ENCODE results near the gene RIMOC1.

The RIMOC1 gene

DNA sequence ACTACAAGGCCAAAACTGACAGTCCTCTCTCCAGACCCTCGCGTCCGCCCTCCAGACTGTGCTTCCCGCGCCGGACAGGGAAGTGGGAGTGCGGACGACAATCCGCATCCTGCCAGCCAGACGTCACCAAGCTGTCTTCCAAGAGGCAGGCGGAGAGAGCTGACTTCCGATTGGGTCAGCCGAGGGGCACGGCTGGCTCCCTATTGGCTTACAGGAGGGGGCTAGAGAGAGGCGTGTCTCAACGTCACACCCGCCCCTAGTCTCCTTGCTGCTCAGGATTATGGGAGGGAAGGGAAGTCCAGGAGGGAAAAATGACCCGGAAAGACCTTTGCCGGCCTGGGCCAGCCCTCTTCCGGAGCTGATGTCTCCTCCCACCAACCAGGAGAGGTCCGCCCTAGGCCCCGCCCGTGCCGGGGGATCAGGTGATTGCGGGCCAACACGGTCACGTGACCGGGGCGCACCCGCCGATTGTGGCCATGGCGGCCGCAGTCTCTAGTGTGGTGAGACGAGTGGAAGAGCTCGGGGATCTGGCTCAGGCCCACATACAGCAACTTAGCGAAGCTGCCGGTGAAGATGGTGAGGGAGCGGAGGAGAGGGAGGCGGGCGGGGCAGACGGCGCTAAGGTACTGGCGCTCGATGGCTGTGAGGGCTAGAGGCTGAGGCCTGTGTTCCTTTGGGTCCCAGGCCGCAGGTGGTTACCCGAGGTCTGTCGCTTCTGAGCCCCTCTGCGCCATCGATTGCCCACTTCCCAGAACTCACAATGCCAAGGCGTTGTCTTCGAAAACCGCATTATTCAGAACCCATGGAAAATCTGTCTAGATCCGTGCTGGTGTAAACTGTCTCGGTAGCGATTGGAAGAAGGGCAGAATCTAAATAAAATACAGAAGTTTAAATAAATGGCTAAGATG, at the start of gene RIMOC1 (continued):
- peak; percentile 99 for TF ChIP-seq ZNF629 (tag by site-specific recombination; IDR thresholded peaks at IDR 0.05)
- TF ChIP-seq ZNF274 (IDR thresholded peaks at IDR 0.05; ENCODE audit: low read length): no peak
- no peak for TF ChIP-seq ZNF274 (tag by site-specific recombination; IDR thresholded peaks at IDR 0.05; ENCODE audit: borderline replicate concordance)
- TF ChIP-seq ZNF677 (tag by site-specific recombination; IDR thresholded peaks at IDR 0.05): no peak
- TF ChIP-seq, protein P1, sequence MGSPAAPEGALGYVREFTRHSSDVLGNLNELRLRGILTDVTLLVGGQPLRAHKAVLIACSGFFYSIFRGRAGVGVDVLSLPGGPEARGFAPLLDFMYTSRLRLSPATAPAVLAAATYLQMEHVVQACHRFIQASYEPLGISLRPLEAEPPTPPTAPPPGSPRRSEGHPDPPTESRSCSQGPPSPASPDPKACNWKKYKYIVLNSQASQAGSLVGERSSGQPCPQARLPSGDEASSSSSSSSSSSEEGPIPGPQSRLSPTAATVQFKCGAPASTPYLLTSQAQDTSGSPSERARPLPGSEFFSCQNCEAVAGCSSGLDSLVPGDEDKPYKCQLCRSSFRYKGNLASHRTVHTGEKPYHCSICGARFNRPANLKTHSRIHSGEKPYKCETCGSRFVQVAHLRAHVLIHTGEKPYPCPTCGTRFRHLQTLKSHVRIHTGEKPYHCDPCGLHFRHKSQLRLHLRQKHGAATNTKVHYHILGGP (tag by site-specific recombination; IDR thresholded peaks at IDR 0.05): no peak
- TF ChIP-seq, protein P2, sequence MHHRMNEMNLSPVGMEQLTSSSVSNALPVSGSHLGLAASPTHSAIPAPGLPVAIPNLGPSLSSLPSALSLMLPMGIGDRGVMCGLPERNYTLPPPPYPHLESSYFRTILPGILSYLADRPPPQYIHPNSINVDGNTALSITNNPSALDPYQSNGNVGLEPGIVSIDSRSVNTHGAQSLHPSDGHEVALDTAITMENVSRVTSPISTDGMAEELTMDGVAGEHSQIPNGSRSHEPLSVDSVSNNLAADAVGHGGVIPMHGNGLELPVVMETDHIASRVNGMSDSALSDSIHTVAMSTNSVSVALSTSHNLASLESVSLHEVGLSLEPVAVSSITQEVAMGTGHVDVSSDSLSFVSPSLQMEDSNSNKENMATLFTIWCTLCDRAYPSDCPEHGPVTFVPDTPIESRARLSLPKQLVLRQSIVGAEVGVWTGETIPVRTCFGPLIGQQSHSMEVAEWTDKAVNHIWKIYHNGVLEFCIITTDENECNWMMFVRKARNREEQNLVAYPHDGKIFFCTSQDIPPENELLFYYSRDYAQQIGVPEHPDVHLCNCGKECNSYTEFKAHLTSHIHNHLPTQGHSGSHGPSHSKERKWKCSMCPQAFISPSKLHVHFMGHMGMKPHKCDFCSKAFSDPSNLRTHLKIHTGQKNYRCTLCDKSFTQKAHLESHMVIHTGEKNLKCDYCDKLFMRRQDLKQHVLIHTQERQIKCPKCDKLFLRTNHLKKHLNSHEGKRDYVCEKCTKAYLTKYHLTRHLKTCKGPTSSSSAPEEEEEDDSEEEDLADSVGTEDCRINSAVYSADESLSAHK (tag by site-specific recombination; IDR thresholded peaks at IDR 0.05): 0 out of 2 replicates have a peak, but pooled peaks have one; percentile 11
- TF ChIP-seq SP2 (tag by site-specific recombination; IDR thresholded peaks at IDR 0.05): peak; percentile 100
- TF ChIP-seq ZFP69B (tag by site-specific recombination; IDR thresholded peaks at IDR 0.05): peak; percentile 82
- peak; percentile 52; the same call in 1 of the 2 replicates for TF ChIP-seq ZNF341 (tag by site-specific recombination; IDR thresholded peaks at IDR 0.05; ENCODE audit: low read depth)
- no peak for TF ChIP-seq FEZF1 (tag by site-specific recombination; IDR thresholded peaks at IDR 0.05)
- TF ChIP-seq ZNF555 (tag by site-specific recombination; conservative IDR thresholded peaks at IDR 0.05): no peak
- TF ChIP-seq SCRT2 (tag by site-specific recombination; IDR thresholded peaks at IDR 0.05): peak; percentile 90
- peak; percentile 95; the same call in 1 of the 2 replicates for TF ChIP-seq KLF16 (tag by site-specific recombination; IDR thresholded peaks at IDR 0.05)
- TF ChIP-seq, protein P3, sequence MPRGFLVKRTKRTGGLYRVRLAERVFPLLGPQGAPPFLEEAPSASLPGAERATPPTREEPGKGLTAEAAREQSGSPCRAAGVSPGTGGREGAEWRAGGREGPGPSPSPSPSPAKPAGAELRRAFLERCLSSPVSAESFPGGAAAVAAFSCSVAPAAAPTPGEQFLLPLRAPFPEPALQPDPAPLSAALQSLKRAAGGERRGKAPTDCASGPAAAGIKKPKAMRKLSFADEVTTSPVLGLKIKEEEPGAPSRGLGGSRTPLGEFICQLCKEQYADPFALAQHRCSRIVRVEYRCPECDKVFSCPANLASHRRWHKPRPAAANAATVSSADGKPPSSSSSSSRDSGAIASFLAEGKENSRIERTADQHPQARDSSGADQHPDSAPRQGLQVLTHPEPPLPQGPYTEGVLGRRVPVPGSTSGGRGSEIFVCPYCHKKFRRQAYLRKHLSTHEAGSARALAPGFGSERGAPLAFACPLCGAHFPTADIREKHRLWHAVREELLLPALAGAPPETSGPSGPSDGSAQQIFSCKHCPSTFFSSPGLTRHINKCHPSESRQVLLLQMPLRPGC (tag by site-specific recombination; IDR thresholded peaks at IDR 0.05): peak; percentile 77
- TF ChIP-seq ZNF24 (tag by site-specific recombination; IDR thresholded peaks at IDR 0.05): peak; percentile 96
- TF ChIP-seq ZNF16 (tag by site-specific recombination; IDR thresholded peaks at IDR 0.05; ENCODE audit: low read depth): no peak
- TF ChIP-seq ZNF561 (tag by site-specific recombination; IDR thresholded peaks at IDR 0.05; ENCODE audit: borderline replicate concordance): peak; percentile 77
- TF ChIP-seq ZNF514 (tag by site-specific recombination; IDR thresholded peaks at IDR 0.05): no peak
- peak; percentile 99 for TF ChIP-seq SP3 (tag by site-specific recombination; IDR thresholded peaks at IDR 0.05)
- TF ChIP-seq KLF10 (tag by site-specific recombination; IDR thresholded peaks at IDR 0.05): peak; percentile 100
- no peak for TF ChIP-seq ZNF596 (tag by site-specific recombination; IDR thresholded peaks at IDR 0.05)
- peak; percentile 47; the same call in 1 of the 2 replicates for TF ChIP-seq GLIS2 (tag by site-specific recombination; IDR thresholded peaks at IDR 0.05)
- no peak for TF ChIP-seq ZNF37A (tag by site-specific recombination; IDR thresholded peaks at IDR 0.05)
- TF ChIP-seq YY1 (tag by site-specific recombination; IDR thresholded peaks at IDR 0.05): peak; percentile 97
- TF ChIP-seq, protein P4, sequence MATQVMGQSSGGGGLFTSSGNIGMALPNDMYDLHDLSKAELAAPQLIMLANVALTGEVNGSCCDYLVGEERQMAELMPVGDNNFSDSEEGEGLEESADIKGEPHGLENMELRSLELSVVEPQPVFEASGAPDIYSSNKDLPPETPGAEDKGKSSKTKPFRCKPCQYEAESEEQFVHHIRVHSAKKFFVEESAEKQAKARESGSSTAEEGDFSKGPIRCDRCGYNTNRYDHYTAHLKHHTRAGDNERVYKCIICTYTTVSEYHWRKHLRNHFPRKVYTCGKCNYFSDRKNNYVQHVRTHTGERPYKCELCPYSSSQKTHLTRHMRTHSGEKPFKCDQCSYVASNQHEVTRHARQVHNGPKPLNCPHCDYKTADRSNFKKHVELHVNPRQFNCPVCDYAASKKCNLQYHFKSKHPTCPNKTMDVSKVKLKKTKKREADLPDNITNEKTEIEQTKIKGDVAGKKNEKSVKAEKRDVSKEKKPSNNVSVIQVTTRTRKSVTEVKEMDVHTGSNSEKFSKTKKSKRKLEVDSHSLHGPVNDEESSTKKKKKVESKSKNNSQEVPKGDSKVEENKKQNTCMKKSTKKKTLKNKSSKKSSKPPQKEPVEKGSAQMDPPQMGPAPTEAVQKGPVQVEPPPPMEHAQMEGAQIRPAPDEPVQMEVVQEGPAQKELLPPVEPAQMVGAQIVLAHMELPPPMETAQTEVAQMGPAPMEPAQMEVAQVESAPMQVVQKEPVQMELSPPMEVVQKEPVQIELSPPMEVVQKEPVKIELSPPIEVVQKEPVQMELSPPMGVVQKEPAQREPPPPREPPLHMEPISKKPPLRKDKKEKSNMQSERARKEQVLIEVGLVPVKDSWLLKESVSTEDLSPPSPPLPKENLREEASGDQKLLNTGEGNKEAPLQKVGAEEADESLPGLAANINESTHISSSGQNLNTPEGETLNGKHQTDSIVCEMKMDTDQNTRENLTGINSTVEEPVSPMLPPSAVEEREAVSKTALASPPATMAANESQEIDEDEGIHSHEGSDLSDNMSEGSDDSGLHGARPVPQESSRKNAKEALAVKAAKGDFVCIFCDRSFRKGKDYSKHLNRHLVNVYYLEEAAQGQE (tag by site-specific recombination; IDR thresholded peaks at IDR 0.05): peak; percentile 68
- no peak for TF ChIP-seq ZNF157 (tag by site-specific recombination; IDR thresholded peaks at IDR 0.05)
- TF ChIP-seq ZNF843 (tag by site-specific recombination; IDR thresholded peaks at IDR 0.05): peak; percentile 70
- TF ChIP-seq ZNF433 (tag by site-specific recombination; IDR thresholded peaks at IDR 0.05; ENCODE audit: low read depth): 0 out of 2 replicates have a peak, but pooled peaks have one; percentile 34
